C1 segment of cervical spinal cord (tissue), 14 donors: Measurements from ENCODE around the gene RAD51B.
A peak's percentile ranks its signal among the peaks of the same experiment; 100 is the strongest.
"Not testable (repeated sequence)": the region's sequence is repeated elsewhere in the genome, so short reads cannot be mapped to it uniquely, and the experiment has no call there.

ENCODE experiments used
- DNase-seq, 14 donors: peaks; one replicate each; lab custom pipeline; 2025; lab: John Stamatoyannopoulos, UW

RAD51B gene

GRCh38 chr14:68426661-68427549 lies 607.3 kb downstream of the RAD51B start:
- DNase-seq = no peak

- DNase-seq = no peak
Measured at GRCh38 chr14:68427550-68427890, 607.9 kb downstream of the RAD51B start.

DNA sequence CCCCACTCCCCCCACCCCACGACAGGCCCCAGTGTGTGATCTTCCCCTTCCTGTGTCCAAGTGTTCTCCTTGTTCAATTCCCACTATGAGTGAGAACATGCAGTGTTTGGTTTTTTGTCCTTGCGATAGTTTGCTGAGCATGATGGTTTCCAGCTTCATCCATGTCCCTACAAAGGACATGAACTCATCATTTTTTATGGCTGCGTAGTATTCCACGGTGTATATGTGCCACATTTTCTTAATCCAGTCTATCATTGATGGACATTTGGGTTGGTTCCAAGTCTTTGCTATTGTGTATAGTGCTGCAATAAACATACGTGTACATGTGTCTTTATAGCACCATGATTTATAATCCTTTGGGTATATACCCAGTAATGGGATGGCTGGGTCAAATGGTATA lies 609.3 kb downstream of the RAD51B start:
- not testable (repeated sequence) for DNase-seq

DNA sequence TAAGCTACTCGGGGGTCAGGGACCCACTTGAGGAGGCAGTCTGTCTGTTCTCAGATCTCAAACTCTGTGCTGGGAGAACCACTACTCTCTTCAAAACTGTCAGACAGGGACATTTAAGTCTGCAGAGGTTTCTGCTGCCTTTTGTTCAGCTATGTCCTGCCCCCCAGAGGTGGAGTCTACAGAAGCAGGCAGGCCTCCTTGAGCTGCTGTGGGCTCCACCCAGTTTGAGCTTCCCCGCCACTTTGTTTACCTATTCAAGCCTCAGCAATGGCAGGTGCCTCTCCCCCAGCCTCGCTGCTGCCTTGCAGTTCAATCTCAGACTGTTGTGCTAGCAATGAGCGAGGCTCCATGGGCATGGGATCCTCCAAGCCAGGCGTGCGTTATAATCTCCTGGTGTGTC lies 614.6 kb downstream of the RAD51B start:
- not testable (repeated sequence) for DNase-seq

DNA sequence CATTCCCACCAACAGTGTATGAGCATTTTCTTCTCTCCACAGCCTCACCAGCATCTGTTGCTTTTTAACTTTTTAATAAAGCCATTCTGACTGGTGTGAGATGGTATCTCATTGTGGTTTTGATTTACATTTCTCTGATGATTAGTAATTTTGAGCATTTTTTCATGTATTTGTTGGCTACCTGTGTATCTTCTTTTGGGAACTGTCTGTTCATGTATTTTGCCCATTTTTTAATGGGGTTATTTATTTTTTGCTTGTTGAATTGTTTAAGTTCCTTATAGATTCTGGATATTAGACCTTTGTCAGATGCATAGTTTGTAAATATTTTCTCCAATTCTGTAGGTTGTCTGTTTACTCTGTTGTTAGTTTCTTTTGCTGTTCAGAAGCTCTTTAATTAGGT lies 616.1 kb downstream of the RAD51B start:
- DNase-seq = not testable (repeated sequence)

DNA sequence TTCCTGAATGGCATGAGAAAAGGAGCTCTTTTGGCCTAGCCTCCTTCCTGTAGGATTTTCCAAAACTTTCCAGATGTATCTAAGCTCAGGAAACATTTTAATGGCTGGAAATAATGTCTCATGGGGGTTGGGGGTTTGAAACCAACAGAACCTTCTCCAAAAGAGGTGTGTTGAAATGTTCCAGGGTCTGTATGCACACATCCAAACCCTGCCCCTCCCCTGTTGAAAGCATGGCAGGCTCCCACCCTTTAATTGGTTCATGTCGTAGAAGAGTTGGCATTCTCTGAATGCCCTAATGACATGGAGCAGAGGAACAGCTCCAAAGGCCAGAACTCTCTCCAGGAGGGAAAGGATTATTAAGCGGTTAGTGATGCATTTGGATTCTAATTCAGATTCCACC lies 620.1 kb downstream of the RAD51B start:
- DNase-seq = no peak

- no peak for DNase-seq
Measured at GRCh38 chr14:68440820-68441219, 621.2 kb downstream of the RAD51B start.

DNA sequence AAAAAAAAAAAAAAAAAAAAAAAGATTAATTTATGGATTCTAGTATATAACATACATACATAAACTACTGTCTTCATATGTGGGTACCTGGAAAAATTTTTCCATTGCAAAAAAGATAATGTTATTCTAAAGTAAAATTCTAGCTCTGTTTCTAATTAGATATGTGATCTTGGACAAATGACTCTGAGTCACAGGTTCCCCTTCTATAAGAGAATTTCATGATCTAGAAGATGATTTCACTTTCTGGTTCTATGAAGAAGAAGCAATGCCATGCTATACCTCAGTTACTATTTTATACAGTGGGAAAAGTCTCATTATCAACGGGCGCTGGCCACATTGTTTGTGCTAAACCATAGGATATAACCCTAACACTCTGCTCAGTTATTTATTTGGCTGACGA lies 622.0 kb downstream of the RAD51B start:
- DNase-seq = no peak

GRCh38 chr14:68442828-68443629 lies 623.5 kb downstream of the RAD51B start:
- DNase-seq = no peak

DNA sequence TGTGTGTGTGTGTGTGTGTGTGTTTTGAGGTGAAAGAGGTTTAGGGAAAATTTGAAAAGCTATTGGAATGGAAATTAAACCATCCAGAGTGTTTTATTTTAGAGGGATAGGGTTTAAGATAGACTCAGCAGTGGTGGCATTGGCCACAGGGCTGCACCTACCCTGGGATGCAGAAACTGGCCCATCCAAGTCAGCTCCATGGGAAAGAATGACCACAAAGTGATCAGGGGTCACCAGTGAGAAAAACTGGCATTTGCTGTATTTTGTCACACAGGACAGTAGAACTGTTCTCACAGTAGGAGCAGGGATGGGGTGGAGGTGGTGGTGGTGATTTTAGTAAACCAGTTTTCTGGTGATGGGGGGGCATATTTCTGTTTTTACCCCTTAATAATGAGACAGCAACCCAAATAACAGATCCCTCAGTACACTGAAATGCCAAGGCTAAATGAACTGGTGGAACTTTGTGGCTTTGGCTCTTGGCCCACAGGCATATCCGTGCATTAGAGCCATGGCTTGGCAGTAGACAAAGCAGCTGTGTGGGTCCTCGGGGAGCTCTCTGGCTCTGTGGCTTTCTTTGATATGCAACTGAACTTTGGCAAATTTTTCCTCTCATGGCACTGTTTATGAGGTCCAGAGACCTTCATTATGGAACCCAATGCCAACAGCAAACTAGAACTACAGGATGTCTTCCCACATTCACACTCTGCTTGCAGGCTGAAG lies 625.0 kb downstream of the RAD51B start:
- DNase-seq = no peak

GRCh38 chr14:68446243-68447040 lies 626.9 kb downstream of the RAD51B start:
- DNase-seq = no peak

GRCh38 chr14:68447581-68448251 lies 628.1 kb downstream of the RAD51B start:
- no peak for DNase-seq

GRCh38 chr14:68448252-68448902 lies 628.8 kb downstream of the RAD51B start:
- no peak for DNase-seq

DNA sequence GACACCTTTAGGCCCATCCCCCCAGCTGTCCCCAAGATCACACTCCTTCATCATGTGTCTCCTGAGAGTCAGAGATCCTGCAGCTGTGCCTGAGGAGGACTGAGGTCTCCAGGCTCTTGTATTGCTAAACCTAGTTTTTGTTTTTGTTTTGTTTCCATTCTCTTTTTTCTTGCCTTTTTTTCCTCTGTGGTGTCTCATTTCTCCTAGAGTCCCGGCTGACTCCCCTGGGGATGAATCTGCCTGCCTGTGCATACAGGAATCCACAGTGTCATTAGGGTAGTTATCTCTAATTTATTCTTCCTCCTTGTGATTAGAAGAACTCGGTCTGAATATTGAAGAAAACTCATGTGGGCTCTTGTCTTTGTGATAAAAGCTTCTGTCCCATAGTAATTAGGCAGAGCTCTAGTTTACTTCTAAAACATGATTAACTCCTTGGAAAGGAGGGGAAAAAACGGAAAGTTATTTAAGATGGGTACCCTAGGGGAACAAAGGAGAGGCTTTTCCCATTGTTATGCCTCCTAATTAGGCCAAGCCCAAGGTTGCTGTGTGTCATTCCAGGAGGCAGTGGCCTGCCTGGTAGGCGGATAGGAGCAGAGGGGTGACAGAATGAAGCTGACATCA lies 630.1 kb downstream of the RAD51B start:
- no peak for DNase-seq

- DNase-seq = no peak
Measured at GRCh38 chr14:68450391-68451120, 631.0 kb downstream of the RAD51B start.

GRCh38 chr14:68451696-68452373 lies 632.3 kb downstream of the RAD51B start:
- no peak for DNase-seq

GRCh38 chr14:68458253-68458652 lies 638.7 kb downstream of the RAD51B start:
- no peak for DNase-seq

DNA sequence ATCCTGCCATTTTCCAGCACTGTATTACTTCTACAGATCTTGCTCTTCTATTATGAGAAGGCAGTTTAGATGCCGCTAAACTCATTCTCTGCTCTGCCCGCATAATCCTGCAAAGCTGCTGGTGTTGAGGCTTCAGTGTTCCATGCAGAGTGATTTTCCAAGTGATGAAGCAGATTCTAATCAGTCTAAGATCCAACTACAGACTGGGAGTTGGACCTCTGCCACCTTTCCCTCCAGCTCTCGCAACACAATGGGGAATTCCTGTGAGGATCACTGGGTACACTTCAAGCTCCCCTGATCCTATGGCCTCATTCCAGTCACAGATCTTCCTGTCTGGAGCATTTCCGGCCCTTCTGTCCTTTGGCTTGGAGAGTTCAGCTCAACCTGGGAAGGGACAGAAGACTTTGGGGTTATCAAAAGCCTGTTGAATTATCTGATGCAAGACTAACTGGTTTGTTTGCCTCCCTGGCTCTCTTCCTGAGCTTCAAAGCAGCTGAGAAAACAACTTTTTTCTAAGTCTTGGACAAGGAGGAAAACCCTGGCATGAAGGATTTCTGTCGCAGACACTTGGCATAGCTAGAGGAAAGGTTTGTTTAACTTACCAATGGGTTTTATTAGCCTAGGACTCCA lies 639.4 kb downstream of the RAD51B start:
- peak in 1 of 14 donors; percentile 46 for DNase-seq
